Tibial nerve (tissue), 4 donors: ENCODE results near the gene GAL3ST3. TPM values are rescaled to one million over a fixed set of nuclear protein-coding genes. Genes with fewer than 3 reads are reported as not detected.

Source experiments
- DNase-seq, 2 donors: peaks; one replicate each; pipeline ENCODE4 v3.0.0-alpha.2; 2019; ENCODE audit warnings: low spot score in 2 of 2
- H3K27ac ChIP-seq, 4 donors: fragments of 200-600 bp; sonication (generic) in 3 of 4; one replicate each; pipeline ENCODE4 v1.5.1; 2017 to 2019; ENCODE audit warnings: mild to moderate bottlenecking in 1 of 4
- H3K27me3 ChIP-seq, 2 donors: fragments of 200-600 bp; sonication (generic) in 1 of 2; one replicate each; pipeline versions ENCODE4 v1.5.1 to v1.6.0; 2017 to 2019
- H3K36me3 ChIP-seq, 3 donors: fragments of 200-600 bp; sonication (generic); one replicate each; pipeline ENCODE4 v1.5.1; 2018 to 2019
- H3K4me1 ChIP-seq, 4 donors: fragments of 200-600 bp; sonication (generic) in 3 of 4; one replicate each; pipeline ENCODE4 v1.5.1; 2017 to 2019
- H3K4me3 ChIP-seq, 4 donors: fragments of 200-600 bp; sonication (generic) in 3 of 4; one replicate each; pipeline ENCODE4 v1.5.1; 2017 to 2019; ENCODE audit warnings: mild to moderate bottlenecking in 1 of 4, moderate library complexity in 1 of 4
- H3K9me3 ChIP-seq, 4 donors: fragments of 200-600 bp; sonication (generic) in 3 of 4; one replicate each; pipeline ENCODE4 v1.5.1; 2017 to 2019
- EP300 ChIP-seq, 2 donors: sonication (generic); formaldehyde crosslinking; IDR thresholded peaks; one replicate each; pipeline ENCODE4 v1.6.1; 2017; ENCODE audit warnings: antibody characterized with exemption in 2 of 2, mild to moderate bottlenecking in 1 of 2
- POLR2A ChIP-seq, 2 donors: fragments of 450-650 bp; IDR thresholded peaks; one replicate each; pipeline ENCODE4 v1.6.1; 2017; ENCODE audit warnings: antibody characterized with exemption in 2 of 2, mild to moderate bottlenecking in 2 of 2, moderate library complexity in 2 of 2
- WGBS, 2 donors: methylation state at CpG; one replicate each; pipeline ENCODE4 v1.1.5; 2018; 5-methylcytosine and 5-hydroxymethylcytosine counted together
- total RNA-seq, 4 donors: library from RNA; depleted of rRNA; stranded (reverse); fragments of >200 nt; gene quantifications; one replicate each; pipeline ENCODE4 v1.1.0, GENCODE V29; 2016
- TF ChIP-seq, protein P1 (sequence below), 5 experiments: fragments of 200-600 bp in 3 of 5; fragments of 450-650 bp in 2 of 5; sonication (generic) in 3 of 5; IDR thresholded peaks; one replicate each; pipeline ENCODE4 v1.5.1; 2016 to 2019; ENCODE audit warnings: antibody characterized with exemption in 5 of 5, mild to moderate bottlenecking in 3 of 5, moderate library complexity in 2 of 5

The GAL3ST3 gene
- total RNA-seq, 4 donors from 2014 or later = not detected

DNA sequence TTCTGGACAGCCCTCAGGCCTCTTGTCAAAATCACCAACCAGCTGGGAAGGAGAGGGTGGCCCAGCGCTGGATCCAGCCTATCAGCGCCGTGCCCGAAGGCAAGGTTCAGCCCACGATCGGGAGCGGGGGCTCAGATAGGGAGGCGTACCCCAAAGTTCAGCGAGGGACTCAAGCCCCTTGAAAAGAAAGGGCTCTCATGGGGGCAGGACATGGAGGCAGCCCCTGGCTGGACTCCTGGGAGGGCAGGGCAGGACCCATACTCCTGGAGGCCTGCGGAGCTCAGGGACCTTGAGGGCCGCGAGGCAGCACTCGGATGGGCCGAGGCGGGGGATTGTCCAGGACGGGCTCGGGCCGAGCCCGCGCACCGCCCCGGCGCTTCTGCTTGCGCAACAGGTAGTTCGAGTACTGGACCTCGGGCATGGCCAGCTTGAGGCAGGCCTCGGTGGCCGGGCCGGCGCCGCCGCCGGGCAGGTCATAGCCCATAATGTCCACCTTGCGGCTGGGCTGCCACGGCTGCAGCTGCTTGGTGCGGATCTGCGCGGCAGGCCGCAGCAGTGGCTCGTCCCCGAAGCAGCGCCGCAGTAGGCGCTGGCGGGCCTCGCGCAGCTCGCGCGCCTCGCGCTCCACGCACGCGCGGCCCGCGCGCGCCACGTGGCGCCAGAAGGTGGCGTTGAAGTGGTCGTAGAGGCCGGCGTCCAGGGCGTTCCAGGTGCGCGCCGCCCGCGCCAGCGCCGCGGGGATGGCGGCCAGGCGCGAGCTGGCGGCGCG, 6.5 kb downstream of the GAL3ST3 start:
- Histone ChIP-seq H3K9me3 (no peaks in the 10 kb centered on the region), H3K4me3 (no peak overlapping the region), H3K4me1 (peaks cover 0 to 8% (median 3%) of the 10 kb centered on the region in 4 donors), H3K36me3 (no peaks in the 10 kb centered on the region), H3K27ac (no peak overlapping the region), H3K27me3 (peaks cover 0 to 4% of the 10 kb centered on the region in 2 donors)
- no peak for DNase-seq
- 95% methylated on average over 54 to 66 of the region's 81 CpGs for WGBS, 2 donors
- TF ChIP-seq, protein P1, sequence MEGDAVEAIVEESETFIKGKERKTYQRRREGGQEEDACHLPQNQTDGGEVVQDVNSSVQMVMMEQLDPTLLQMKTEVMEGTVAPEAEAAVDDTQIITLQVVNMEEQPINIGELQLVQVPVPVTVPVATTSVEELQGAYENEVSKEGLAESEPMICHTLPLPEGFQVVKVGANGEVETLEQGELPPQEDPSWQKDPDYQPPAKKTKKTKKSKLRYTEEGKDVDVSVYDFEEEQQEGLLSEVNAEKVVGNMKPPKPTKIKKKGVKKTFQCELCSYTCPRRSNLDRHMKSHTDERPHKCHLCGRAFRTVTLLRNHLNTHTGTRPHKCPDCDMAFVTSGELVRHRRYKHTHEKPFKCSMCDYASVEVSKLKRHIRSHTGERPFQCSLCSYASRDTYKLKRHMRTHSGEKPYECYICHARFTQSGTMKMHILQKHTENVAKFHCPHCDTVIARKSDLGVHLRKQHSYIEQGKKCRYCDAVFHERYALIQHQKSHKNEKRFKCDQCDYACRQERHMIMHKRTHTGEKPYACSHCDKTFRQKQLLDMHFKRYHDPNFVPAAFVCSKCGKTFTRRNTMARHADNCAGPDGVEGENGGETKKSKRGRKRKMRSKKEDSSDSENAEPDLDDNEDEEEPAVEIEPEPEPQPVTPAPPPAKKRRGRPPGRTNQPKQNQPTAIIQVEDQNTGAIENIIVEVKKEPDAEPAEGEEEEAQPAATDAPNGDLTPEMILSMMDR (IDR thresholded peaks at IDR 0.05) = no peak
- TF ChIP-seq EP300 (IDR thresholded peaks at IDR 0.05) (no peak), POLR2A (IDR thresholded peaks at IDR 0.05) (no peak)

DNA sequence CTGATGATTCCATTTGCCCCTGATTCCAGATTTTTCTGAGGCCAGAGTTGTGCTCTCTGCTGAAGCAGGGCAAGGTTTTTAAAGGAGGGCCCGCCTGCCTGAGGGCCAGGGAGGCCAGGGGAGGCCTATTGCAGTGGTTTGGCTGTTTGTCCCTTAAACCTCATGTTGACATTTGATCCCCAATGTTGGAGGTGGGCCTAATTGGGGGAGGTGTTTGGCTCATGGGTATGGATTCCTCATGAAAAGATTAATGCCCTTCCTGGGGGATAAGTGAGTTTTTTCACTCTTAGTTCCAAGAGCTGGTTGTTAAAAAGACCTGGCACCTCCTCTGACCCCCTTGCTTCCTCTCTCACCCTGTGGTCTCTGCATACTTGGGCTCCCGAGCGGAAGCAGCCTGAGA, 9.2 kb downstream of the GAL3ST3 start:
- H3K9me3 ChIP-seq = no peaks in the 10 kb centered on the region
- TF ChIP-seq, protein P1 (IDR thresholded peaks at IDR 0.05) = no peak
- TF ChIP-seq EP300 (IDR thresholded peaks at IDR 0.05) (no peak), POLR2A (IDR thresholded peaks at IDR 0.05) (no peak)
- DNase-seq = no peak
- no peaks in the 10 kb centered on the region for H3K36me3 ChIP-seq
- WGBS, 2 donors = 55 to 75% methylated on average over 3 of the region's 3 CpGs
- H3K27ac ChIP-seq = no peak overlapping the region
- no peak overlapping the region for H3K4me3 ChIP-seq
- H3K4me1 ChIP-seq = peaks cover 0 to under 1% (median 0%) of the 10 kb centered on the region in 4 donors
- no peaks in the 10 kb centered on the region for H3K27me3 ChIP-seq

DNA sequence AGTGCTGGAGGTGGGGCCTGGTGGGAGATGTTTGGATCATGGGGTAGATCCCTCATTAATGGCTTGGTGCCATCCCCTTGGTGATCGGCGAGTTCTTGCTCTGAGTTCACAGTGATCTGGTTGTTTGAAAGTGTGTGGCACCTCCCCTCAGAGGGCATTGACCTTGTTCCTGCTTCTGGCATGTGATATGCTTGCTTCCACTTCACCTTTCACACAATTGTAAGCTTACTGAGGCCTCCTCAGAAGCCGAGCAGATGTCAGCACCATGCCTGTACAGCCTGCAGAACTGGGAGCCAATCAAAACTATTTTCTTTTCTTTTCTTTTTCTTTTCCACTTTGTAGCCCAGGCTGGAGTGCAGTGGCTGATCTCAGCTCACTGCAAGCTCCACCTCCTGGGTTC, 11.6 kb downstream of the GAL3ST3 start:
- Histone ChIP-seq H3K4me1 (no peaks in the 10 kb centered on the region), H3K4me3 (no peak overlapping the region), H3K27ac (no peak overlapping the region), H3K27me3 (no peaks in the 10 kb centered on the region), H3K36me3 (no peaks in the 10 kb centered on the region), H3K9me3 (no peaks in the 10 kb centered on the region)
- TF ChIP-seq EP300 (IDR thresholded peaks at IDR 0.05) (no peak), POLR2A (IDR thresholded peaks at IDR 0.05) (no peak)
- TF ChIP-seq, protein P1 (IDR thresholded peaks at IDR 0.05) = no peak
- no peak for DNase-seq
- 82 to 91% methylated on average over 3 of the region's 3 CpGs for WGBS, 2 donors

DNA sequence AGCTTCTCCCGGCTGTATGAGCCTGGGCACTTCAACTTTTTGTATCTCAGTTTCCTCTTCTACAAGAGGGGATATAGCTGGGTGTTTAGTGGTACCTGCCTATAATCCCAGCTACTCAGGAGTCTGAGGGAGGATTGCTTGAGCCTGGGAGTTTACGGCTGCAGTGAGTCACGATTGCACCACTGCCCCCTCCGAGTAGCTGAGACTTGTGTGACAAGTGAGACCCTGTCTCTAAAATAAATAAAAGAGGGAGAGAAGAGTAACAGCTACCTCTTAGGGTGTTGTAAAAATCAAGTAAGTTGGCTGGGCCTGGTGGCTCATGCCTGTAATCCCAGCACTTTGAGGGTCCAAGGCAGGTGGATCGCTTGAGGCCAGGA, 12.6 kb downstream of the GAL3ST3 start:
- TF ChIP-seq, protein P1 (IDR thresholded peaks at IDR 0.05) = no peak
- no peak for TF ChIP-seq EP300 (IDR thresholded peaks at IDR 0.05)
- TF ChIP-seq POLR2A (IDR thresholded peaks at IDR 0.05) = no peak
- 75 to 80% methylated on average over 5 of the region's 5 CpGs for WGBS, 2 donors
- no peaks in the 10 kb centered on the region for H3K27me3 ChIP-seq
- H3K36me3 ChIP-seq = no peaks in the 10 kb centered on the region
- no peak overlapping the region for H3K27ac ChIP-seq
- H3K4me3 ChIP-seq = no peak overlapping the region
- no peaks in the 10 kb centered on the region for H3K4me1 ChIP-seq
- H3K9me3 ChIP-seq = no peaks in the 10 kb centered on the region
- no peak for DNase-seq

DNA sequence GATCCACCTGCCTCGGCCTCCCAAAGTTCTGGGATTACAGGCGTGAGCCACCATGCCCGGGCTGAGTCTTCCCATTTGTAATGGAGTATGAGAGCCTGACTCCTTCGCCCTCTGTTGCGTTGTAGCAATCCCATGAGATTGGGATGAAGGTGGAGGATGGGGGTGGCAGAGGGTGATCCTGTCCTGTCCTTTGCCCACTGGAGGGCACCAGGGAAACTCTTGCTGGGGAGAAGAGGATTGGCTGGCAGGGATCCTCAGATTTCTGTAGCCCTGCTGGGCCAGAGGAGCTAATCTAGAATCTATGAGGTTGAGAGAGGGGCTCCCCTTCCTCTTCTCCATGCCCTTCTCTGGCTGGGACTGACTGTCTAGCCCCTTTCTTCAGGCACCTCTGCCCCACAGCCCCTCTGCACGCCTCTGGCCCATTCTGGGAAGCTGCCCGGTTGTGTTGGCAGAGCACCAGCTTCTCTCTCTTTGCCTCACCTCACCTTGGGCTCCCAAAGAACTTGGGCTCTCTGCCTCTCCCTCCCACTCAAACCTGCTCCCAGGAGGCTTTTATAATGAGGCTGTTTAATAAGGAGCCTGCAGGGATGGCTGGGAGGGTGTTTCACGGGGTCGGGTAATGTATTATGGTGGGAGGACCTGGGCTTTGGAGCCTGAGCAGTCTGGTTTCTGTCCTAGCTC, 13.2 kb downstream of the GAL3ST3 start:
- Histone ChIP-seq H3K27me3 (no peaks in the 10 kb centered on the region), H3K4me3 (no peak overlapping the region), H3K4me1 (no peaks in the 10 kb centered on the region), H3K36me3 (no peaks in the 10 kb centered on the region), H3K9me3 (no peaks in the 10 kb centered on the region), H3K27ac (no peak overlapping the region)
- TF ChIP-seq POLR2A (IDR thresholded peaks at IDR 0.05) (no peak), EP300 (IDR thresholded peaks at IDR 0.05) (no peak)
- TF ChIP-seq, protein P1 (IDR thresholded peaks at IDR 0.05) = no peak
- no peak for DNase-seq
- 65 to 71% methylated on average over 9 of the region's 9 CpGs for WGBS, 2 donors
